SU-DHL-6 (cell line): ENCODE results near the gene TBX3.

ENCODE experiments used
- H2AFZ ChIP-seq: fragments of 200-600 bp; sonication (generic); 2 replicates; pipeline ENCODE4 v1.6.1; 2014; ENCODE audit warnings: low read depth, mild to moderate bottlenecking, moderate library complexity, mixed read lengths, antibody characterized with exemption, low read length; ENCODE audit not compliant: severe bottlenecking
- H3F3A ChIP-seq: fragments of 200-600 bp; shearing (Covaris generic); 2 replicates; pipeline ENCODE4 v1.6.0; 2016; ENCODE audit warnings: antibody characterized with exemption, mild to moderate bottlenecking; ENCODE audit not compliant: insufficient read depth
- H3K27ac ChIP-seq: fragments of 200-600 bp; sonication (generic); 2 replicates; pipeline ENCODE4 v1.5.1; 2016; ENCODE audit warnings: low read depth, mild to moderate bottlenecking, low read length, moderate library complexity, mixed read lengths
- H3K27me3 ChIP-seq: fragments of 200-600 bp; sonication (generic), shearing (Covaris generic); 2 replicates; pipeline ENCODE4 v1.6.0; 2014; ENCODE audit warnings: mild to moderate bottlenecking, low read length
- H3K36me3 ChIP-seq: fragments of 200-600 bp; sonication (generic); 2 replicates; pipeline ENCODE4 v1.6.1; 2014; ENCODE audit warnings: mild to moderate bottlenecking, low read length, mixed read lengths
- H3K4me2 ChIP-seq: fragments of 300-600, 200-600 bp; shearing (Covaris generic), sonication (generic); 2 replicates; pipeline ENCODE4 v1.6.0; 2014; ENCODE audit warnings: low read length, low read depth, mild to moderate bottlenecking; ENCODE audit not compliant: poor library complexity, severe bottlenecking
- H3K4me3 ChIP-seq: fragments of 200-600 bp; sonication (generic); 2 replicates; pipeline ENCODE4 v1.5.1; 2014; ENCODE audit warnings: antibody characterized with exemption, low read length, mild to moderate bottlenecking, mixed read lengths; ENCODE audit not compliant: insufficient read depth, poor library complexity, severe bottlenecking
- H3K79me2 ChIP-seq: fragments of 200-600 bp; sonication (generic); 2 replicates; pipeline ENCODE4 v1.6.1; 2014; ENCODE audit warnings: mild to moderate bottlenecking, low read length, moderate library complexity; ENCODE audit not compliant: insufficient read depth
- H3K9ac ChIP-seq: fragments of 200-600 bp; sonication (generic); 2 replicates; pipeline ENCODE4 v1.7.0; 2014; ENCODE audit warnings: mild to moderate bottlenecking, low read length
- H3K9me2 ChIP-seq: fragments of 200-600 bp; sonication (generic); replicated peaks from 2 replicates; pipeline ENCODE4 v1.6.1; 2014; ENCODE audit warnings: low read length; ENCODE audit not compliant: insufficient read depth
- H3K9me3 ChIP-seq: fragments of 200-600 bp; sonication (generic); 2 replicates; pipeline ENCODE4 v1.6.1; 2014; ENCODE audit warnings: low read length, mixed read lengths; ENCODE audit not compliant: insufficient read depth
- H4K20me1 ChIP-seq: fragments of 200-600 bp; sonication (generic); 2 replicates; pipeline ENCODE4 v1.6.1; 2014; ENCODE audit warnings: low read depth, mild to moderate bottlenecking, antibody characterized with exemption, low read length, moderate library complexity, mixed read lengths
- EZH2phosphoT487 ChIP-seq: fragments of 200-600 bp; sonication (generic), shearing (Covaris generic); conservative IDR thresholded peaks from 2 replicates; pipeline ENCODE4 v1.6.1; 2018; ENCODE audit warnings: mild to moderate bottlenecking, antibody characterized with exemption, low read length, moderate library complexity, mixed read lengths
- TF ChIP-seq, protein P1 (sequence below): fragments of 200-600 bp; sonication (generic); IDR thresholded peaks from one replicate; pipeline ENCODE4 v1.5.1; 2017; ENCODE audit warnings: antibody characterized with exemption, mild to moderate bottlenecking, low read length, moderate library complexity; ENCODE audit not compliant: insufficient read depth, poor library complexity, severe bottlenecking

Gene TBX3

DNA sequence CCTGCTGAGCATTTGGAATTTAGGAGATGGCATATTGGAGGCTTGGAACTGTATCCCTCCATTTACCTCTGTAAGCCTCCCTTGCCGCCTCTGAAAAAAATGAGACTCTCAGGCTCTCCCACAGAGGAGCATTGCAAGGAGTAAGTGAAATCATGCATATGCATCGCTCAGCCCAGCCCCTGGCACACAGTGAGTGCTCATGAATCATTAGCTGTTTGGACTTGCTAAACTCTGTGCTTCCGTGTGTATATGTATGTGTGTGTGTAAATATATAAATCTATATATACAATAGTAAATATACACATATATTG lies 17.1 kb upstream of the TBX3 start:
- Histone ChIP-seq H3K79me2 (no peaks in the 10 kb centered on the region), H3K9me2 (no peaks in the 10 kb centered on the region), H3K36me3 (no peaks in the 10 kb centered on the region), H4K20me1 (no peaks in the 10 kb centered on the region), H3K27ac (no peak overlapping the region), H3F3A (no peaks in the 10 kb centered on the region), H3K27me3 (no peaks in the 10 kb centered on the region), H3K9me3 (no peaks in the 10 kb centered on the region), H3K4me3 (no peak overlapping the region), H2AFZ (no peak overlapping the region), H3K4me2 (no peak overlapping the region), H3K9ac (no peak overlapping the region)
- TF ChIP-seq, protein P1, sequence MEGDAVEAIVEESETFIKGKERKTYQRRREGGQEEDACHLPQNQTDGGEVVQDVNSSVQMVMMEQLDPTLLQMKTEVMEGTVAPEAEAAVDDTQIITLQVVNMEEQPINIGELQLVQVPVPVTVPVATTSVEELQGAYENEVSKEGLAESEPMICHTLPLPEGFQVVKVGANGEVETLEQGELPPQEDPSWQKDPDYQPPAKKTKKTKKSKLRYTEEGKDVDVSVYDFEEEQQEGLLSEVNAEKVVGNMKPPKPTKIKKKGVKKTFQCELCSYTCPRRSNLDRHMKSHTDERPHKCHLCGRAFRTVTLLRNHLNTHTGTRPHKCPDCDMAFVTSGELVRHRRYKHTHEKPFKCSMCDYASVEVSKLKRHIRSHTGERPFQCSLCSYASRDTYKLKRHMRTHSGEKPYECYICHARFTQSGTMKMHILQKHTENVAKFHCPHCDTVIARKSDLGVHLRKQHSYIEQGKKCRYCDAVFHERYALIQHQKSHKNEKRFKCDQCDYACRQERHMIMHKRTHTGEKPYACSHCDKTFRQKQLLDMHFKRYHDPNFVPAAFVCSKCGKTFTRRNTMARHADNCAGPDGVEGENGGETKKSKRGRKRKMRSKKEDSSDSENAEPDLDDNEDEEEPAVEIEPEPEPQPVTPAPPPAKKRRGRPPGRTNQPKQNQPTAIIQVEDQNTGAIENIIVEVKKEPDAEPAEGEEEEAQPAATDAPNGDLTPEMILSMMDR = no peak
- no peak for TF ChIP-seq EZH2phosphoT487

DNA sequence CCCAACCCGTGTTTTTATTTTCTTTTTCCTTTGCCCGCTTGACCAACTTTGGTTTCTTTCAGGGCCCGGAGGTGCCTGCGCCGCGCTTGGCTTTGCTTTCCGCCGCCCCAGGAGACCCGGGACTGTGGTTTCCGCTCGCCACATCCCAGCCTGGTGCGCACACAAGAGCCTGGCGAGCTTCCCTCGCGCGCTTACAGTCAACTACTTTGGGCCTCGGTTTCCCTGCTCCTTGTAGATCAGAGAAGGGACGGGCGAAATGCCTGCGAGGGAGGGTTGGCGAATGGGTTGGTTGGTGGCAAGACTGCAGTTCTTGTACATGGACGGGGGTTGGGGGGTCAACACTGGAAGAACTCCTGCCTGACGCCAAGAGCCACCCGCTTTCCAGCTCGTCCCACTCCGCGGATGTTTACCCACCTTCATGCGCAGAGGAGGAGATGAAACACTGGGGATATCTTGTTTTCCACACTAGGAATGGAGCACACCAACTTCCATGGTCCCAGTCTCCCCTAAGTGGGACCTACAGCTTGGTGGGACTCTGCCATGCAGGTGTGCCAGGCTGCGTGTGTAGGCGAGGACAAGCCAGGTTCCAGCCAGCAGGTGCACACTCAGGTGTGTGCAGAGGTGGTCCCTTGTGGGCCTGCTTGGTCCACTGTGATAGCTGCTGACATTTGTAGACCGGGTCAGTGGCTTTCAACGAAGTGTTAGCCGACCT lies 16.6 kb upstream of the TBX3 start:
- H3K9me2 ChIP-seq = no peaks in the 10 kb centered on the region
- no peaks in the 10 kb centered on the region for H3K36me3 ChIP-seq
- H3K9ac ChIP-seq = no peak overlapping the region
- no peak overlapping the region for H3K27ac ChIP-seq
- no peaks in the 10 kb centered on the region for H3K27me3 ChIP-seq
- no peaks in the 10 kb centered on the region for H3K79me2 ChIP-seq
- H3K4me3 ChIP-seq = no peak overlapping the region
- H3K4me2 ChIP-seq = no peak overlapping the region
- TF ChIP-seq, protein P1 = no peak
- no peak for TF ChIP-seq EZH2phosphoT487
- no peak overlapping the region for H2AFZ ChIP-seq
- no peaks in the 10 kb centered on the region for H3K9me3 ChIP-seq
- H4K20me1 ChIP-seq = no peaks in the 10 kb centered on the region
- no peaks in the 10 kb centered on the region for H3F3A ChIP-seq

DNA sequence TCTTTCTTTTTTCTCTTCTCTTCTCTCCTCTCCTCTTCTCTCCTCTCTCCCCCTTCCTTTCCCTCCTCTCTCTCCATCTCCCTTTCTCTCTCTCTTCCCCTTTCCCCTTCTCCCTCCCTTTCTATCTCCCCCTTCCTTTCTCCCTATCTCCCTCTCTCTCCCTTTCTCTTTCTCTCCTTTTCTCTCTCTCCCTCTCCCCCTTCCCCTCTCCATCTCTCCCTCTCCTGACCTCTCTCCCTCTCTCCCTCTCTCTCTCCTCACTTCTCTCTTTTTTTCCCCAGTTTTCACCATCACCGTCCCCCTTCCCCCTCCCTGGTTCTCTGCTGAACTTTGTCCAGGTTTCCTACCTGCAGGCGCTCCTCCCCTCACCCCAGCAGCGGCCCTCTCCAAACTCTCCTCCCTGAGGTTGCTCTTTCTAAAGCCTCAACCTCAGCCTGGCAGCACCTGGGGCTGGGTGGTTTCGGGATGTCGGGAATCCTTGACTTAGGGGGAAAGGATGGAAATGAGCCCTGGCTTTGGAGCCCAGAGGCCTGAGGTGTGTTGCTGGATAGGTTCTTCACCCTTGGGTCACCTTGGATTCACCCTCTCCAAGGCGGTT lies 14.7 kb upstream of the TBX3 start:
- H3K9me3 ChIP-seq = no peaks in the 10 kb centered on the region
- H3K9ac ChIP-seq = no peak overlapping the region
- H3K79me2 ChIP-seq = no peaks in the 10 kb centered on the region
- H3K4me2 ChIP-seq = no peak overlapping the region
- H2AFZ ChIP-seq = no peak overlapping the region
- no peaks in the 10 kb centered on the region for H3K9me2 ChIP-seq
- H3K27ac ChIP-seq = no peak overlapping the region
- TF ChIP-seq, protein P1 = no peak
- TF ChIP-seq EZH2phosphoT487 = no peak
- H4K20me1 ChIP-seq = no peaks in the 10 kb centered on the region
- no peaks in the 10 kb centered on the region for H3K36me3 ChIP-seq
- H3K27me3 ChIP-seq = no peaks in the 10 kb centered on the region
- H3F3A ChIP-seq = no peaks in the 10 kb centered on the region
- H3K4me3 ChIP-seq = no peak overlapping the region
